CD4-positive, alpha-beta T cell (primary cell): Measurements from ENCODE around the gene CNTN4. TPM values are rescaled to one million over a fixed set of nuclear protein-coding genes. Genes with fewer than 3 reads are reported as not detected.

ENCODE experiments used
- ATAC-seq: fragments of 200-7000 bp; cut with Tn5 transposase; one replicate; pipeline ENCODE4 v1.10.0; 2022; ENCODE audit warnings: mild to moderate bottlenecking; ENCODE audit not compliant: poor library complexity
- CTCF ChIA-PET: fragments of 350-600 bp; sonication (Branson Sonifier 250); formaldehyde crosslinking; loops from one replicate; lab custom pipeline; 2021; ENCODE audit warnings: antibody characterized with exemption, inconsistent platforms; lab: Charles Lee
- POLR2A ChIA-PET: fragments of 350-600 bp; sonication (Branson Sonifier 250); formaldehyde crosslinking; loops from one replicate; lab custom pipeline; 2021; ENCODE audit warnings: antibody characterized with exemption, inconsistent platforms; lab: Charles Lee
- DNase-seq, 14 experiments: peaks; one replicate each; pipeline ENCODE4 v3.0.0-alpha.2; 2013 to 2020; ENCODE audit warnings: mixed read lengths in 2 of 14
- H3K27ac ChIP-seq, 2 donors: one replicate each; pipeline versions ENCODE4 v1.5.1 to v1.7.0; 2013; ENCODE audit warnings: low read length in 2 of 2, low read depth in 1 of 2, mild to moderate bottlenecking in 1 of 2
- H3K27me3 ChIP-seq, 2 experiments: 1 replicate in 1 of 2; 2 replicates in 1 of 2; pipeline versions ENCODE4 v1.6.1 to v1.7.0; 2013; ENCODE audit warnings: low read length in 2 of 2, control low read depth in 1 of 2, mild to moderate bottlenecking in 1 of 2, moderate library complexity in 1 of 2; ENCODE audit not compliant: insufficient read depth in 2 of 2, control insufficient read depth in 1 of 2
- H3K36me3 ChIP-seq: one replicate; pipeline ENCODE4 v1.6.1; 2013; ENCODE audit warnings: low read length, control low read depth; ENCODE audit not compliant: insufficient read depth
- H3K4me1 ChIP-seq: one replicate; pipeline ENCODE4 v1.6.1; 2013; ENCODE audit warnings: low read length, control low read depth; ENCODE audit not compliant: insufficient read depth
- H3K4me3 ChIP-seq: one replicate; pipeline ENCODE4 v1.5.1; 2013; ENCODE audit warnings: mild to moderate bottlenecking, low read length, moderate library complexity
- H3K9me3 ChIP-seq, 2 experiments: 1 replicate in 1 of 2; 2 replicates in 1 of 2; pipeline versions ENCODE4 v1.6.1 to v1.7.0; 2013; ENCODE audit warnings: low read length in 2 of 2, mild to moderate bottlenecking in 2 of 2, control low read depth in 1 of 2, moderate library complexity in 1 of 2; ENCODE audit not compliant: control insufficient read depth in 1 of 2, insufficient read depth in 1 of 2
- H3K27ac Mint-ChIP-seq: one replicate; pipeline ENCODE4 v1.8.0; 2020; ENCODE audit warnings: mixed read lengths
- H3K27me3 Mint-ChIP-seq: one replicate; pipeline ENCODE4 v1.8.0; 2021; ENCODE audit warnings: mixed read lengths
- H3K36me3 Mint-ChIP-seq: one replicate; pipeline ENCODE4 v1.8.0; 2021; ENCODE audit warnings: low read depth, mixed read lengths
- H3K4me1 Mint-ChIP-seq: one replicate; pipeline ENCODE4 v1.8.0; 2021; ENCODE audit warnings: low read depth, mixed read lengths
- H3K4me3 Mint-ChIP-seq: one replicate; pipeline ENCODE4 v1.8.0; 2020; ENCODE audit warnings: mild to moderate bottlenecking, mixed read lengths
- H3K9me3 Mint-ChIP-seq: one replicate; pipeline ENCODE4 v1.8.0; 2020; ENCODE audit warnings: mixed read lengths
- CTCF ChIP-seq: fragments of 200-600 bp; IDR thresholded peaks from one replicate; pipeline ENCODE4 v1.8.0; 2022; ENCODE audit warnings: antibody characterized with exemption, mild to moderate bottlenecking
- intact Hi-C, 2 experiments: fragments of 100-400 bp; cut with DNase I in 1 of 2; cut with micrococcal nuclease in 1 of 2; formaldehyde crosslinking; loops; one replicate each; pipeline versions ENCODE4 v1.15.1 to v1.9.0; 2023 to 2025; cut with DNase I, micrococcal nuclease
- total RNA-seq, 174 experiments: library from RNA in 2 of 174; stranded (reverse) in 2 of 174; gene quantifications; one replicate each; pipeline ENCODE4 v1.2.3 and lab custom pipeline; 2021 to 2026

The CNTN4 gene
- total RNA-seq, 2 experiments from 2014 or later, result not detected

- no peak overlapping the region for H3K27ac Mint-ChIP-seq
- peaks cover 42% of the 10 kb centered on the region for H3K27me3 Mint-ChIP-seq
- H3K4me1 Mint-ChIP-seq, result no peaks in the 10 kb centered on the region
- no peak for TF ChIP-seq CTCF
- no peak overlapping the region for H3K4me3 Mint-ChIP-seq
- ATAC-seq (no peak), DNase-seq (no peak)
- peaks cover 3 to 8% of the 10 kb centered on the region in 2 experiments for H3K27me3 ChIP-seq
- ChIA-PET CTCF (no interaction called here), POLR2A (interaction anchor here (1.1 kb wide), 1 partner anchor 11 kb away, joined by 3 read pairs; no protein-coding TSS in a partner anchor)
- H3K36me3 ChIP-seq, result no peaks in the 10 kb centered on the region
- no peak overlapping the region for H3K4me3 ChIP-seq
- H3K9me3 Mint-ChIP-seq, result no peaks in the 10 kb centered on the region
- H3K27ac ChIP-seq, result no peak overlapping the region
- H3K9me3 ChIP-seq, result no peaks in the 10 kb centered on the region
- no peaks in the 10 kb centered on the region for H3K36me3 Mint-ChIP-seq
- H3K4me1 ChIP-seq, result no peaks in the 10 kb centered on the region
- intact Hi-C loops, result no loop called here
Observed at GRCh38 chr3:3016226-3016625, 917.6 kb downstream of the CNTN4 start.

- DNase-seq (no peak), ATAC-seq (no peak)
- Mint-ChIP-seq H3K9me3 (no peaks in the 10 kb centered on the region), H3K4me1 (no peaks in the 10 kb centered on the region), H3K27me3 (peaks cover 26% of the 10 kb centered on the region), H3K27ac (no peak overlapping the region), H3K4me3 (no peak overlapping the region), H3K36me3 (no peaks in the 10 kb centered on the region)
- Histone ChIP-seq H3K27ac (no peak overlapping the region), H3K9me3 (no peaks in the 10 kb centered on the region), H3K4me3 (no peak overlapping the region), H3K36me3 (no peaks in the 10 kb centered on the region), H3K27me3 (peaks cover 0 to 4% of the 10 kb centered on the region in 2 experiments), H3K4me1 (no peaks in the 10 kb centered on the region)
- ChIA-PET POLR2A (no interaction called here), CTCF (no interaction called here)
- no peak for TF ChIP-seq CTCF
- intact Hi-C loops, result no loop called here
Observed at GRCh38 chr3:3020209-3020608, 921.5 kb downstream of the CNTN4 start.

- H3K36me3 Mint-ChIP-seq, result no peaks in the 10 kb centered on the region
- ChIA-PET CTCF (no interaction called here), POLR2A (no interaction called here)
- Histone ChIP-seq H3K27ac (no peak overlapping the region), H3K4me1 (no peaks in the 10 kb centered on the region), H3K27me3 (peaks cover 0 to 4% of the 10 kb centered on the region in 2 experiments), H3K9me3 (no peaks in the 10 kb centered on the region), H3K4me3 (no peak overlapping the region), H3K36me3 (no peaks in the 10 kb centered on the region)
- no peaks in the 10 kb centered on the region for H3K9me3 Mint-ChIP-seq
- peaks cover 8% of the 10 kb centered on the region for H3K4me1 Mint-ChIP-seq
- peaks cover 16% of the 10 kb centered on the region for H3K27me3 Mint-ChIP-seq
- DNase-seq, result no peak
- no peak for TF ChIP-seq CTCF
- ATAC-seq, result no peak
- intact Hi-C loops, result no loop called here
- H3K4me3 Mint-ChIP-seq, result no peak overlapping the region
- H3K27ac Mint-ChIP-seq, result no peak overlapping the region
Observed at GRCh38 chr3:3023111-3023745, 924.6 kb downstream of the CNTN4 start.
